ENCODE data around the gene HHAT. TPM values are rescaled to one million over a fixed set of nuclear protein-coding genes. Genes with fewer than 3 reads are reported as not detected.

The HHAT gene
- total RNA-seq, 1 donor from 2014 or later = 6.9 TPM

DNA sequence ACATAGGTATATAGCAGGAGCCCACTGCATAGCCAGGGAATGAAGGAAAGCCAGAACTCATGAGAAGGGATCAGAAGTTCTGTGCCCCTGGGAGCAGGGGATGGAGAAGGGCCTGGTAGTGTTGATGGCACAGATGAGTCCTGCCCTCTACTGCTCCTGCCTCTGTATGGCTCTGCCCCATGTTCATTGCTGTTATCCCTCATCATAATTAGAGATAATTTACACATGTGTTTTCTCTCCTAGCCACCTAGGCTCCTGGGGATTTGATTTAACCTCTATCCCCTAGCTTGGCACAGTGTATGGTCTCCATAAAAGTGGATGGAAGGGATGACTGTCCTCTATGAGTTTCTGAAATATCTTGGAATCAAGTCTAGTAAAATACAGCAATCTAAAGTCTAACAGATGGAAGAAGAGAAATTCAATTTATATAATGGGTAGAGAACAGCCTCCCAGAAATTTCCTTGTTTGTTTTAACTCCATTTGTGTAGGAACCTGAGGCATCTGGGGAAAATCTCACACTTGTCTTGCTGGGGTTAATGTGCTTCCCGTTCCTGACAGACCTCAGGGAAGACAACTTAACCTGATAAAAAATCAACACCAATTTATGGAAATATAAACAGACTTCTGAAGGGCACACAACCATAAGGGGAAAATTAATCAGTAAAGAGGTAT lies 393.8 kb downstream of the HHAT start:
- TF ChIP-seq, protein P1, sequence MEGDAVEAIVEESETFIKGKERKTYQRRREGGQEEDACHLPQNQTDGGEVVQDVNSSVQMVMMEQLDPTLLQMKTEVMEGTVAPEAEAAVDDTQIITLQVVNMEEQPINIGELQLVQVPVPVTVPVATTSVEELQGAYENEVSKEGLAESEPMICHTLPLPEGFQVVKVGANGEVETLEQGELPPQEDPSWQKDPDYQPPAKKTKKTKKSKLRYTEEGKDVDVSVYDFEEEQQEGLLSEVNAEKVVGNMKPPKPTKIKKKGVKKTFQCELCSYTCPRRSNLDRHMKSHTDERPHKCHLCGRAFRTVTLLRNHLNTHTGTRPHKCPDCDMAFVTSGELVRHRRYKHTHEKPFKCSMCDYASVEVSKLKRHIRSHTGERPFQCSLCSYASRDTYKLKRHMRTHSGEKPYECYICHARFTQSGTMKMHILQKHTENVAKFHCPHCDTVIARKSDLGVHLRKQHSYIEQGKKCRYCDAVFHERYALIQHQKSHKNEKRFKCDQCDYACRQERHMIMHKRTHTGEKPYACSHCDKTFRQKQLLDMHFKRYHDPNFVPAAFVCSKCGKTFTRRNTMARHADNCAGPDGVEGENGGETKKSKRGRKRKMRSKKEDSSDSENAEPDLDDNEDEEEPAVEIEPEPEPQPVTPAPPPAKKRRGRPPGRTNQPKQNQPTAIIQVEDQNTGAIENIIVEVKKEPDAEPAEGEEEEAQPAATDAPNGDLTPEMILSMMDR (conservative IDR thresholded peaks at IDR 0.05) = no peak
- Mint-ChIP-seq H3K27me3 (ENCODE audit: low read depth) (peaks cover 13% of the 10 kb centered on the region), H3K9me3 (no peaks in the 10 kb centered on the region), H3K4me3 (no peak overlapping the region), H3K27ac (ENCODE audit: unreplicated experiment) (no peak overlapping the region), H3K36me3 (ENCODE audit: low read depth) (no peaks in the 10 kb centered on the region), H3K4me1 (peaks cover 3% of the 10 kb centered on the region)
- no peak for DNase-seq (ENCODE audit: low read depth, low spot score)

DNA sequence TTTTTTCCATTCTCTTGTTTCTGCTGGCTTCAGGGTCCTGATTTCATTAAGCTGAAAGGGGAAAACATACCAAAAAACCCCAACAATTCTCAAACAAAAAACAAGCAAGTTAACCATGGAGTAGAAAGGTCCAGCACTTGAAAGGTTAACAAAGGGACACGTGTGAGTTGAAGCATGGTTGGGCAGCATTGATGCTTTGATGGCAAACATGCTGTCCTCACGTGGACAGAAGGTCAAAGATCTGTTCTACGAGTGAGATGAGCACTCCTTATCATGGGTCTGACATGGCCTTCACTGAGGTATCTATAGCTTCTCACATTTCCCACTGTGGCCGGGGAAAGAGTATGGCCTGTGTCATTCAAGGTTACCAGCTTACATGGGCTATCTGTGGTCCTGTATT lies 394.9 kb downstream of the HHAT start:
- H3K27me3 Mint-ChIP-seq (ENCODE audit: low read depth) = peaks cover 18% of the 10 kb centered on the region
- no peak overlapping the region for H3K27ac Mint-ChIP-seq (ENCODE audit: unreplicated experiment)
- H3K36me3 Mint-ChIP-seq (ENCODE audit: low read depth) = no peaks in the 10 kb centered on the region
- no peaks in the 10 kb centered on the region for H3K9me3 Mint-ChIP-seq
- H3K4me1 Mint-ChIP-seq = peaks cover 3% of the 10 kb centered on the region
- TF ChIP-seq, protein P1 (conservative IDR thresholded peaks at IDR 0.05) = no peak
- no peak for DNase-seq (ENCODE audit: low read depth, low spot score)
- no peak overlapping the region for H3K4me3 Mint-ChIP-seq

DNA sequence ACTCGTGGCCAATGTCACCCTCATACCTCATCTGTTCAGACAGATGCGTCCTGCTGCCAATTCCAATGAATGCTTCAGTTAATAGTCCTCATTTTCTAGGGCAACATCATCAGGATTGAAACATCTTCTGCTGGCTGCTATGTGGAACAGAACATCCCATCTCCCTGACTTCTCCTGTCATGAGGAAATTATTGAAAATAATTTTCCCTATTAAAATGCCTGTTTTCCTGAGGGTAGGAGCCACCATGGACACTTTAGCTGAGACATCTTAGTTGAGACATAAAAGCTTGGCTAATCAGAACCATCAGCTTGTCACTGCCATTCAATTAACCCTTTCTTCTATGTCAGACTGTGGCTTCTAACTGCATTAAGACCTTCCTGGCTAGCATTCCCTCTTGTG lies 396.1 kb downstream of the HHAT start:
- Mint-ChIP-seq H3K4me3 (no peak overlapping the region), H3K4me1 (peaks cover 3% of the 10 kb centered on the region), H3K27ac (ENCODE audit: unreplicated experiment) (no peak overlapping the region), H3K27me3 (ENCODE audit: low read depth) (peaks cover 24% of the 10 kb centered on the region), H3K36me3 (ENCODE audit: low read depth) (no peaks in the 10 kb centered on the region), H3K9me3 (no peaks in the 10 kb centered on the region)
- TF ChIP-seq, protein P1 (conservative IDR thresholded peaks at IDR 0.05) = no peak
- DNase-seq (ENCODE audit: low read depth, low spot score) = no peak

Other genes starting within 250 kb of the HHAT start
- 1.5 and 1.6 TPM in 2 replicates for gene SERTAD4, start 96.1 kb upstream of the HHAT start, total RNA-seq

All from neural crest cell (in vitro differentiated cells).